NB4 (cell line): ENCODE measurements around the gene AZIN2.

Experiments
- TF ChIP-seq, protein P1 (sequence below): IDR thresholded peaks from one replicate; pipeline ENCODE4 v1.5.1; 2012; ENCODE audit warnings: low read depth, low read length
- TF ChIP-seq, protein P2 (sequence below): IDR thresholded peaks from 2 replicates; pipeline ENCODE4 v1.6.1; 2011; ENCODE audit warnings: low read depth, low read length

DNA sequence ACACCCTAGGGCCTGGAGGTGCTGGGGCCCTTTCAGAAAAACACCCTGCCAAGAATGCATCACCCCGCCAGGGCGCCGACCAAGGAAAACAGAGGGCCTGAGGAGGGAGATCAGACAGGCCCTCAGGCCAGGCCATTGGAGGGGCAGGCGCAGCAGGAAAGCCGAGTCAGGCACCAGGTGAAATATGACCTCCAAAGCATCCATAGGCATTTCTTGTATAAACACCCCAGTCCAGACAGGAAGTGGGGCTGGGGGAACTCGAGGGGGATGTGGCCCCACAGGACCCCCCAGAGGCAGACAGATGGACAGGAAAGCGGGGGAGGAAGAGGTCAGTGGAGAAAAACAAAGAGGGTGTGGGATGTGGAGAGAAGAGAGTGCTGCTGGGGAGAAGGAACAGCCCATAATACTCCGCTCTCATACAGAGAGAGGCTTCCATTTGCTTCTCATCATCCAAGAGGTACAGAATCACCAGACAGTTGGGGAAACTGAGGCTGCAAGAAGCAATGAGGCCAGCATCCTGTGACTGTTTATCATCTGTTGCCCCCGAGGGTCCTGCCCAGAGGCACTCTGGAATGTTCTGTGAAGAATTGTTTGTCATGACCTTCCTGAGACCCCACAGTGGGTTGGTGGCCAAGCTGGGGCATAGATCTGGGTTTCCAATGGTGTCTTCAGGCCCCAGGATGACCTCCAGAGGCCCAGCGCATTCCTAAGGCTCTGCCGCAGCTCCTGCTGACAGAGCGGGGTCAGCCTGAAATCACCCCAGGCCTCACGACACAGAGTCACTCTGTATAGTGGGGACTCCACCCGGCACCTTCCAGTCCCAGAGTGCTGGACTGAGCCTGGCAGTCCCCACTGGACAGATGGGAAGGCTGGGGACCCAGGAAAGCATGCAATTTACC, 82.9 kb downstream of the AZIN2 start:
- TF ChIP-seq, protein P1, sequence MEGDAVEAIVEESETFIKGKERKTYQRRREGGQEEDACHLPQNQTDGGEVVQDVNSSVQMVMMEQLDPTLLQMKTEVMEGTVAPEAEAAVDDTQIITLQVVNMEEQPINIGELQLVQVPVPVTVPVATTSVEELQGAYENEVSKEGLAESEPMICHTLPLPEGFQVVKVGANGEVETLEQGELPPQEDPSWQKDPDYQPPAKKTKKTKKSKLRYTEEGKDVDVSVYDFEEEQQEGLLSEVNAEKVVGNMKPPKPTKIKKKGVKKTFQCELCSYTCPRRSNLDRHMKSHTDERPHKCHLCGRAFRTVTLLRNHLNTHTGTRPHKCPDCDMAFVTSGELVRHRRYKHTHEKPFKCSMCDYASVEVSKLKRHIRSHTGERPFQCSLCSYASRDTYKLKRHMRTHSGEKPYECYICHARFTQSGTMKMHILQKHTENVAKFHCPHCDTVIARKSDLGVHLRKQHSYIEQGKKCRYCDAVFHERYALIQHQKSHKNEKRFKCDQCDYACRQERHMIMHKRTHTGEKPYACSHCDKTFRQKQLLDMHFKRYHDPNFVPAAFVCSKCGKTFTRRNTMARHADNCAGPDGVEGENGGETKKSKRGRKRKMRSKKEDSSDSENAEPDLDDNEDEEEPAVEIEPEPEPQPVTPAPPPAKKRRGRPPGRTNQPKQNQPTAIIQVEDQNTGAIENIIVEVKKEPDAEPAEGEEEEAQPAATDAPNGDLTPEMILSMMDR, result no peak
- TF ChIP-seq, protein P2, sequence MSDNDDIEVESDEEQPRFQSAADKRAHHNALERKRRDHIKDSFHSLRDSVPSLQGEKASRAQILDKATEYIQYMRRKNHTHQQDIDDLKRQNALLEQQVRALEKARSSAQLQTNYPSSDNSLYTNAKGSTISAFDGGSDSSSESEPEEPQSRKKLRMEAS, result no peak
